Testis (tissue), 2 donors: Measurements from ENCODE around the gene SYNGR3.

Experiments used
- CTCF ChIP-seq, 3 experiments: fragments of 450-650 bp in 2 of 3; fragments of 200-600 bp in 1 of 3; sonication (generic) in 1 of 3; IDR thresholded peaks; one replicate each; pipeline ENCODE4 v1.5.1; 2016 to 2019; ENCODE audit warnings: antibody characterized with exemption in 3 of 3, mild to moderate bottlenecking in 2 of 3, moderate library complexity in 1 of 3
- POLR2A ChIP-seq: fragments of 450-650 bp; IDR thresholded peaks from one replicate; pipeline ENCODE4 v1.6.1; 2017; ENCODE audit warnings: antibody characterized with exemption, mild to moderate bottlenecking, moderate library complexity

GRCh38 chr16:2038382-2039231 lies 48.8 kb downstream of the SYNGR3 start:
- TF ChIP-seq CTCF (IDR thresholded peaks at IDR 0.05) (no peak), POLR2A (no peak)
